ENCODE measurements around the gene SOX30. TPM values are rescaled to one million over a fixed set of nuclear protein-coding genes. Genes with fewer than 3 reads are reported as not detected.

The SOX30 gene
- under 0.01 TPM in 1 of 2 replicates, not detected in the other for total RNA-seq

GRCh38 chr5:157652377-157652692, at the start of gene SOX30:
Gene SOX30 (minus strand): TSS chr5:157652438. CDS start chr5:157652078, 360 bp downstream.

GRCh38 chr5:157670662-157671591, 18.7 kb upstream of the SOX30 start, which contains the start of gene C5orf52:
Gene C5orf52 (plus strand): TSS chr5:157671533. CDS start chr5:157671615, 82 bp downstream.

Small RNA genes lying within 50 kb of the gene (small RNA-seq; reads per million reads assigned to genes)
- not detected for gene RNU6-390P

Other genes starting within 250 kb of the SOX30 start
- gene NIPAL4, start 192.2 kb downstream of the SOX30 start, total RNA-seq, result 0.12 and 0.32 TPM in 2 replicates
- 28.7 and 32.3 TPM in 2 replicates for gene ADAM19, start 76.7 kb downstream of the SOX30 start, total RNA-seq
- not detected in 2 replicates for gene C5orf52, start 19.1 kb upstream of the SOX30 start, total RNA-seq
- 12.4 and 17.0 TPM in 2 replicates for gene THG1L, start 79.0 kb upstream of the SOX30 start, total RNA-seq
- gene LSM11, start 91.3 kb upstream of the SOX30 start, total RNA-seq, result 2.4 and 3.1 TPM in 2 replicates
- gene CLINT1, start 206.7 kb upstream of the SOX30 start, total RNA-seq, result 91.8 and 125 TPM in 2 replicates